ENCODE measurements around the gene OBSCN.

- TF ChIP-seq CTCF (conservative IDR thresholded peaks at IDR 0.05; ENCODE audit: low read length) (0 out of 2 replicates have a peak, but pooled peaks have one; percentile 10), EZH2phosphoT487 (IDR thresholded peaks at IDR 0.05; ENCODE audit: borderline replicate concordance, low read depth, low read length) (no peak)
These were observed 75.2 kb downstream of the OBSCN start for GRCh38 chr1:228283043-228283371.

Data from OCI-LY7 (cell line).